Left forelimb (tissue), 1 donor: Measurements from ENCODE around the gene PSME4.
"Not testable (repeated sequence)": the region's sequence is repeated elsewhere in the genome, so short reads cannot be mapped to it uniquely, and the experiment has no call there.

Source experiments
- DNase-seq: peaks from one replicate; pipeline ENCODE4 v3.0.0-alpha.2; 2018; ENCODE audit warnings: low spot score

PSME4 gene

GRCh38 chr2:53886406-53887280 lies 84.2 kb downstream of the PSME4 start:
- no peak for DNase-seq

GRCh38 chr2:53884883-53885282 lies 85.9 kb downstream of the PSME4 start:
- DNase-seq = no peak

GRCh38 chr2:53881986-53882385 lies 88.8 kb downstream of the PSME4 start:
- DNase-seq = no peak

GRCh38 chr2:53881360-53881759 lies 89.4 kb downstream of the PSME4 start:
- no peak for DNase-seq

- no peak for DNase-seq
These were observed 90.0 kb downstream of the PSME4 start for GRCh38 chr2:53880756-53881155.

GRCh38 chr2:53877556-53877955 lies 93.2 kb downstream of the PSME4 start:
- DNase-seq = no peak

- DNase-seq = no peak
These were observed 93.7 kb downstream of the PSME4 start for GRCh38 chr2:53877112-53877511.

GRCh38 chr2:53874401-53874950 lies 96.3 kb downstream of the PSME4 start:
- DNase-seq = no peak

- DNase-seq = no peak
These were observed 103.0 kb downstream of the PSME4 start for GRCh38 chr2:53867773-53868172.

GRCh38 chr2:53867169-53867568 lies 103.6 kb downstream of the PSME4 start:
- no peak for DNase-seq

GRCh38 chr2:53865962-53866361 lies 104.8 kb downstream of the PSME4 start:
- no peak for DNase-seq

GRCh38 chr2:53865264-53865663 lies 105.5 kb downstream of the PSME4 start:
- DNase-seq = no peak

- DNase-seq = no peak
These were observed 107.1 kb downstream of the PSME4 start for GRCh38 chr2:53863538-53864227.

- DNase-seq = no peak
These were observed 109.0 kb downstream of the PSME4 start for GRCh38 chr2:53861824-53862223.

GRCh38 chr2:53859206-53860181 lies 111.3 kb downstream of the PSME4 start, which contains the start of gene GPR75:
TSS of gene GPR75 (minus strand) at chr2:53859967. CDS start at chr2:53854756, 5,211 bp downstream.
- DNase-seq = no peak

GRCh38 chr2:53856272-53856671 lies 114.5 kb downstream of the PSME4 start:
- no peak for DNase-seq

- DNase-seq = no peak
These were observed 116.1 kb downstream of the PSME4 start for GRCh38 chr2:53854678-53855077.

- no peak for DNase-seq
These were observed 118.3 kb downstream of the PSME4 start for GRCh38 chr2:53852532-53852931.

GRCh38 chr2:53851052-53851757 lies 119.6 kb downstream of the PSME4 start:
- DNase-seq = not testable (repeated sequence)

- no peak for DNase-seq
These were observed 122.7 kb downstream of the PSME4 start for GRCh38 chr2:53848062-53848461.

GRCh38 chr2:53843595-53843994 lies 127.2 kb downstream of the PSME4 start:
- no peak for DNase-seq
